ENCODE results near the gene TRIM28. TPM values are rescaled to one million over a fixed set of nuclear protein-coding genes. Genes with fewer than 3 reads are reported as not detected.

The TRIM28 gene
- total RNA-seq, 4 donors from 2014 or later, result 195 to 237 (median 218) TPM

GRCh38 chr19:58516246-58516836 lies 27.5 kb upstream of the TRIM28 start:
- intact Hi-C loops (cut with DNase I), result no loop called here
- no peak for DNase-seq
- no peak for TF ChIP-seq CTCF (IDR thresholded peaks at IDR 0.05)
- TF ChIP-seq POLR2A (IDR thresholded peaks at IDR 0.05), result no peak
- H3K27ac ChIP-seq, result no peak overlapping the region
- no peak overlapping the region for H3K4me3 ChIP-seq (replicated peaks in 1 of 3)
- H3K9me3 ChIP-seq, result no peaks in the 10 kb centered on the region
- no peaks in the 10 kb centered on the region for H3K27me3 ChIP-seq
- 88 to 91% methylated on average over 25 of the region's 25 CpGs for WGBS, 2 donors
- peaks cover 14 to 15% of the 10 kb centered on the region in 2 donors for H3K36me3 ChIP-seq
- peaks cover 30 to 38% of the 10 kb centered on the region in 2 donors for H3K4me1 ChIP-seq

GRCh38 chr19:58516964-58517833 lies 26.7 kb upstream of the TRIM28 start:
- peaks cover 30 to 38% of the 10 kb centered on the region in 2 donors for H3K4me1 ChIP-seq
- intact Hi-C loops (cut with DNase I), result no loop called here
- H3K4me3 ChIP-seq (replicated peaks in 1 of 3), result no peak overlapping the region
- WGBS, 2 donors, result 90 to 95% methylated on average over 34 to 60 of the region's 65 CpGs
- H3K36me3 ChIP-seq, result peaks cover 14 to 15% of the 10 kb centered on the region in 2 donors
- H3K27me3 ChIP-seq, result no peaks in the 10 kb centered on the region
- H3K27ac ChIP-seq, result no peak overlapping the region
- H3K9me3 ChIP-seq, result no peaks in the 10 kb centered on the region
- TF ChIP-seq POLR2A (IDR thresholded peaks at IDR 0.05) (no peak), CTCF (IDR thresholded peaks at IDR 0.05) (no peak)
- no peak for DNase-seq

DNA sequence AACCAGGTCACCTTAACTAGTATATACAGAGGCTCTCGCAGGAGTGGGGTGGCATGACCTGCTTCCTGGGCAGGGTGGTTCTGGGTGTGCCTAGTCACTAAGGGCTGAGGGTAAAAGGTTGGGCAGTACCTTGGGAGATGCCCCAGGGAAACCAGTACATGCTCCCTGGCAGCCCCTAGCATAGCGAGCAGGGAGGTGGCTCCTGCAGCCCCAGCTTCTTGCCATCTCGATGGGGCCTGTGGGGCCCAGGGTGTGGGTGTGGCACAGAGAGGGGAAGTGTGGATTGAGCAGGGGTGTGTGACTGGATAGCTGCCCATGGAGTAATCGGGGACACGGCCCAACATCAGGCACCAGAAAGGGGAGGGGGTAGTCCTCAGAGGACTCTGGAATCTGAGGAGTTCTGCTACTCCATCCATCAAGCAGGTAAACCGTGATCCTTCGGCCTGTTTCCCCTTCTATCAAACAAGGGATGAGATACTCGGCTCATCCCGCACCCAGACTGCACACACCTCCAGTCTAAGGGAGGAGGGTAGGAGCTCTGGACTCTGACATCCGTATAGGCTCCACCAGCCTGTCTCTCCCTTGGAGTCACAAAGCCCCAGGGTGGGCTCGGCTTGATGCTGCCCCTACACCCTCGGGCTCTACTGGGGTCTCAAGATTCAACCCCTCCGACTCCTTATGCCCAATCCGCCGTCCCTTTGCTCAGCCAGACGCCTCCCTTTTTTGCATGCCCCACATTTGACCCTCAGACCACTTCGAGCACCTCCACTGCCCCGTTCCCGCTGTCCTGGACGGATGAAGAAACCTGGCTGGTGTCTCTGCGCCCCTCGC lies 25.4 kb upstream of the TRIM28 start:
- WGBS, 2 donors, result 12 to 13% methylated on average over 21 to 22 of the region's 22 CpGs
- Histone ChIP-seq H3K9me3 (no peaks in the 10 kb centered on the region), H3K4me1 (peaks cover 28 to 36% of the 10 kb centered on the region in 2 donors), H3K27ac (peak overlapping the region; percentile 80 to 97 (median 86)), H3K27me3 (no peaks in the 10 kb centered on the region), H3K36me3 (peaks cover 14 to 15% of the 10 kb centered on the region in 2 donors), H3K4me3 (replicated peaks in 1 of 3) (peak overlapping the region; percentile 56 to 83 (median 67))
- intact Hi-C loops (cut with DNase I), result no loop called here
- TF ChIP-seq CTCF (IDR thresholded peaks at IDR 0.05), result peak in 3 of 6 experiments; percentile 27 to 51 (median 35)
- TF ChIP-seq POLR2A (IDR thresholded peaks at IDR 0.05), result no peak
- no peak for DNase-seq

GRCh38 chr19:58519087-58519354 lies 24.8 kb upstream of the TRIM28 start:
- Histone ChIP-seq H3K27me3 (no peaks in the 10 kb centered on the region), H3K9me3 (no peaks in the 10 kb centered on the region), H3K4me1 (peaks cover 24 to 32% of the 10 kb centered on the region in 2 donors), H3K4me3 (replicated peaks in 1 of 3) (peak overlapping the region; percentile 56 to 83 (median 67)), H3K27ac (peak overlapping the region; percentile 80 to 97 (median 86)), H3K36me3 (peaks cover 14 to 15% of the 10 kb centered on the region in 2 donors)
- TF ChIP-seq POLR2A (IDR thresholded peaks at IDR 0.05) (no peak), CTCF (IDR thresholded peaks at IDR 0.05) (peak in 4 of 6 experiments; percentile 3 to 41 (median 38))
- peak; percentile 63 to 67 for DNase-seq
- 0 to 1% methylated on average over 12 to 14 of the region's 14 CpGs for WGBS, 2 donors
- intact Hi-C loops (cut with DNase I), result no loop called here

Measured in thyroid gland (tissue), 4 donors.